Lung microvascular endothelial cell (primary cell): ENCODE results near the gene C14orf132. TPM values are rescaled to one million over a fixed set of nuclear protein-coding genes. Genes with fewer than 3 reads are reported as not detected.

Source experiments
- total RNA-seq: library from RNA; depleted of rRNA; stranded (reverse); fragments of >200 nt; gene quantifications from 2 replicates; pipeline ENCODE4 v1.2.1, GENCODE V29; 2014

The C14orf132 gene
- total RNA-seq, 1 donor from 2014 or later, result 3.8 TPM

Other genes starting within 250 kb of the C14orf132 start
- not detected in 2 replicates for gene TUNAR, start 162.5 kb upstream of the C14orf132 start, total RNA-seq
- gene BDKRB2, start 165.5 kb downstream of the C14orf132 start, total RNA-seq, result under 0.01 TPM in 2 replicates
- not detected in 2 replicates for gene BDKRB1, start 216.8 kb downstream of the C14orf132 start, total RNA-seq